Panc1 (cell line): ENCODE data around the gene IL21R. TPM values are rescaled to one million over a fixed set of nuclear protein-coding genes. Genes with fewer than 3 reads are reported as not detected.

Source experiments
- ATAC-seq: fragments of 200-7000 bp; cut with Tn5 transposase; 2 replicates; pipeline ENCODE4 v1.9.1; 2020; ENCODE audit warnings: mild to moderate bottlenecking, moderate library complexity
- BruUV-seq: library from RNA; stranded (reverse); fragments of 400-500 nt; replicated peaks from 2 replicates; lab custom pipeline; 2021; lab: Mats Ljungman, UMichigan
- CTCF ChIA-PET: fragments of 300-600 bp; sonication (Branson Sonifier 250); formaldehyde crosslinking; loops from one replicate; lab custom pipeline; 2022; ENCODE audit warnings: antibody characterized with exemption; lab: Charles Lee
- POLR2A ChIA-PET: fragments of 300-600 bp; sonication (Branson Sonifier 250); formaldehyde crosslinking; loops from one replicate; lab custom pipeline; 2022; ENCODE audit warnings: antibody characterized with exemption; lab: Charles Lee
- DNase-seq: peaks from one replicate; pipeline ENCODE4 v3.0.0-alpha.2; 2010; ENCODE audit warnings: low read depth, low spot score
- H3K27ac ChIP-seq: 2 replicates; pipeline ENCODE4 v1.5.1; 2011; ENCODE audit warnings: mild to moderate bottlenecking, low read length, inconsistent platforms
- H3K27me3 ChIP-seq: fragments of 200-500 bp; sonication (Bioruptor generic); 2 replicates; pipeline ENCODE4 v1.6.0; 2014; ENCODE audit warnings: low read length, inconsistent platforms; ENCODE audit not compliant: control insufficient read depth, insufficient read depth
- H3K36me3 ChIP-seq: fragments of 200-500 bp; sonication (Bioruptor generic); 2 replicates; pipeline ENCODE4 v1.5.1; 2014; ENCODE audit warnings: inconsistent platforms, mild to moderate bottlenecking, low read length, moderate library complexity; ENCODE audit not compliant: control insufficient read depth, insufficient read depth
- H3K4me1 ChIP-seq: 2 replicates; pipeline ENCODE4 v1.5.1; 2011; ENCODE audit warnings: inconsistent platforms, mild to moderate bottlenecking, low read length, moderate library complexity; ENCODE audit not compliant: control insufficient read depth, insufficient read depth
- H3K4me3 ChIP-seq, 2 experiments: 2 replicates each; pipeline ENCODE4 v1.5.1; 2011 to 2012; ENCODE audit warnings: low read depth in 2 of 2, low read length in 2 of 2, mild to moderate bottlenecking in 2 of 2, inconsistent platforms in 1 of 2, moderate library complexity in 1 of 2
- H3K9me3 ChIP-seq: fragments of 200-500 bp; sonication (Bioruptor generic); 2 replicates; pipeline ENCODE4 v1.5.1; 2014; ENCODE audit warnings: low read depth, mild to moderate bottlenecking, inconsistent platforms, low read length, moderate library complexity; ENCODE audit not compliant: control insufficient read depth, insufficient read depth
- CTCF ChIP-seq: fragments of 450-650 bp; IDR thresholded peaks from 2 replicates; pipeline ENCODE4 v1.5.1; 2017; ENCODE audit warnings: mild to moderate bottlenecking
- POLR2AphosphoS5 ChIP-seq: IDR thresholded peaks from 2 replicates; pipeline ENCODE4 v1.6.1; 2012; ENCODE audit warnings: mild to moderate bottlenecking, low read depth, low read length, moderate library complexity
- REST ChIP-seq, 2 experiments: IDR thresholded peaks; 2 replicates each; pipeline ENCODE4 v1.6.1; 2011 to 2012; ENCODE audit warnings: low read depth in 2 of 2, control low read depth in 1 of 2, low read length in 1 of 2, mild to moderate bottlenecking in 1 of 2, moderate library complexity in 1 of 2; ENCODE audit not compliant: insufficient read depth in 1 of 2
- SIN3A ChIP-seq: IDR thresholded peaks from 2 replicates; pipeline ENCODE4 v1.6.1; 2012; ENCODE audit warnings: low read depth, mild to moderate bottlenecking, low read length, moderate library complexity, borderline replicate concordance; ENCODE audit not compliant: insufficient read depth
- TCF7L2 ChIP-seq: IDR thresholded peaks from 2 replicates; pipeline ENCODE4 v1.6.1; 2011; ENCODE audit warnings: mild to moderate bottlenecking, low read depth, low read length, inconsistent platforms
- in situ Hi-C: cut with HindIII; loops from 2 replicates; pipeline ENCODE4 v1.10.0; 2016; ENCODE audit warnings: low sequenced_read_pairs, low pct_unique_long_range_greater_than_20kb
- intact Hi-C: fragments of 100-400 bp; cut with micrococcal nuclease; formaldehyde crosslinking; loops from one replicate; pipeline ENCODE4 v1.10.0; 2022; ENCODE audit not compliant: unreplicated experiment
- total RNA-seq: library from RNA; stranded (reverse); gene quantifications from one replicate; pipeline ENCODE4 v1.2.1, GENCODE V29; 2021; ENCODE audit not compliant: unreplicated experiment

Gene IL21R
- total RNA-seq, 1 experiment from 2014 or later = 0.10 TPM

GRCh38 chr16:27481282-27481934 is 79.4 kb downstream of the IL21R start:
- no peak overlapping the region for H3K4me3 ChIP-seq
- no peak for DNase-seq
- in situ Hi-C loops (no loop called here), intact Hi-C loops (no loop called here)
- H3K36me3 ChIP-seq = peaks cover 34% of the 10 kb centered on the region
- H3K4me1 ChIP-seq = no peaks in the 10 kb centered on the region
- H3K27me3 ChIP-seq = no peaks in the 10 kb centered on the region
- TF ChIP-seq REST (IDR thresholded peaks at IDR 0.05; ENCODE audit: insufficient read depth in 1 of 2, low read depth in 2 of 2, low read length in 1 of 2) = no peak
- 0 out of 2 replicates have a peak, but pooled peaks have one; percentile 25 for ATAC-seq
- H3K27ac ChIP-seq = no peak overlapping the region
- BruUV-seq = no TSS peak
- CTCF ChIA-PET = no interaction called here
- POLR2A ChIA-PET = no interaction called here
- H3K9me3 ChIP-seq = no peaks in the 10 kb centered on the region

- POLR2A ChIA-PET = no interaction called here
- CTCF ChIA-PET = no interaction called here
- H3K36me3 ChIP-seq = peaks cover 34% of the 10 kb centered on the region
Measured at GRCh38 chr16:27482397-27483087, 80.6 kb downstream of the IL21R start.

More at GRCh38 chr16:27482397-27483087, 80.6 kb downstream of the IL21R start:
- TF ChIP-seq TCF7L2 = no peak
- TF ChIP-seq SIN3A = no peak
- TF ChIP-seq CTCF = no peak
- no peak for TF ChIP-seq REST (IDR thresholded peaks at IDR 0.05; ENCODE audit: insufficient read depth in 1 of 2, low read depth in 2 of 2, low read length in 1 of 2)
- TF ChIP-seq POLR2AphosphoS5 = no peak
- no peak overlapping the region for H3K27ac ChIP-seq
- H3K4me3 ChIP-seq = no peak overlapping the region
- intact Hi-C loops (no loop called here), in situ Hi-C loops (no loop called here)
- H3K9me3 ChIP-seq = no peaks in the 10 kb centered on the region
- BruUV-seq = no TSS peak
- ATAC-seq = no peak
- no peaks in the 10 kb centered on the region for H3K27me3 ChIP-seq
- no peak for DNase-seq
- H3K4me1 ChIP-seq = no peaks in the 10 kb centered on the region
